Measurements from ENCODE around the gene CFTR.

CFTR gene

DNA sequence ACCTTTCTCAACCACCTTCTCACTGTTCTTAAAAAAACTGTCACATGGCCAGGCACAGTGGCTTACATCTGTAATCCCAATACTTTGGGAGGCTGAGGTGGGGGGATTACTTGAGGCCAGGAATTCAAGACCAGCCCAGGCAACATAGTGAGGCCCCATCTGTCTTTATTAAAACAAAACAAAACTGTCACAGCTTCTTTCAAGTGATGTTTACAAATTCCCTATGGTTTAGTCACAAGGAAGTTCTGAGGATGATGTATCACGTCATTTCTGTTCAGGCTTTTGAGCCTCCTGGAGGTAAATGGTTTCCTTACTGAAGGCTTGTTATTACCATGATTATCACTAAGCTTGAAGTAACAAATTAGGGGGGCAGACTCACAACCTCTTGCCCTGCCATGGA lies 186.2 kb downstream of the CFTR start:
- TF ChIP-seq ZNF274 (IDR thresholded peaks at IDR 0.05; ENCODE audit: low read depth, low read length) = no peak
- H3K4me3 ChIP-seq (ENCODE audit: low read length) = no peak overlapping the region

GRCh38 chr7:117666689-117667088 lies 186.9 kb downstream of the CFTR start:
- no peak overlapping the region for H3K4me3 ChIP-seq (ENCODE audit: low read length)
- no peak for TF ChIP-seq ZNF274 (IDR thresholded peaks at IDR 0.05; ENCODE audit: low read depth, low read length)

GRCh38 chr7:117667456-117667855 lies 187.6 kb downstream of the CFTR start:
- no peak overlapping the region for H3K4me3 ChIP-seq (ENCODE audit: low read length)
- TF ChIP-seq ZNF274 (IDR thresholded peaks at IDR 0.05; ENCODE audit: low read depth, low read length) = no peak

GRCh38 chr7:117669818-117670217 lies 190.0 kb downstream of the CFTR start:
- no peak for TF ChIP-seq ZNF274 (IDR thresholded peaks at IDR 0.05; ENCODE audit: low read depth, low read length)
- H3K4me3 ChIP-seq (ENCODE audit: low read length) = no peak overlapping the region

DNA sequence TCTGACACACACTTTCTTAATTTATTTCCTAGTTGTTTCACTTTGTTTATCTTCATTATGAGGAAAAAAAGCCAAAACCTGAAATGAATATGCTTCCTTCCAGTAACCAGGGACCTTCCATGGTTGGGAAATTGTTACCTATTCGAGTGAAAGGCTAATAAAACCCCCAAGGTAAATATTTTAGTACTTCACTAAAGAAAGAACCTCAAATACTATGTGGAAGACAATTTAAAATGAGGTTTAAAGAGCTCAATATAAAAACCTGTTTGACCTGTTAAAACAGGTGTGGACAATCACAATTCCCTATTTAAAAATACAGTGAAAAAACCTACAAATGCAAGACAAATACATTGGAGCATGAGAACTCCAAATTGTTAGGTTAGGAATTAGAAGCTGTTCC lies 192.6 kb downstream of the CFTR start:
- no peak for TF ChIP-seq ZNF274 (IDR thresholded peaks at IDR 0.05; ENCODE audit: low read depth, low read length)
- no peak overlapping the region for H3K4me3 ChIP-seq (ENCODE audit: low read length)

DNA sequence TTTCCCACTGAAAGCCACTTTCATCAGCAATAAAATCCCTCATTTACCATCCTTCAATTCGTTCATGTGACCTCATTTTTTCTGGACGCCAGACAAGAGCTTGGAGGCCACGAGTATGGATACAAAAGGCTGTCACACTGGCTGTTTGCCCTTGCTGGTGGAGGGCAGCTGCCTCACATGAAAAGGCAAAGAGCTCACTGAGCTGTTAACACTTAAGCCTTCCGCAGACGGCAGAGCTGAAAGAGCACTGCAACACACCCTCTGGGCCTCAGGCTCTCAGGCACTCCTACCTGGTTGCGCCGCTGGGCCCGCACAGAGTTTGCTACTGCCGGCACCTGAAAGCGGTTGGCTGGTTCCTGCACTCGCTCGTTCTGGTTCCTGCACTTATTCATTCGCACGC lies 193.5 kb downstream of the CFTR start:
- TF ChIP-seq ZNF274 (IDR thresholded peaks at IDR 0.05; ENCODE audit: low read depth, low read length) = no peak
- H3K4me3 ChIP-seq (ENCODE audit: low read length) = no peak overlapping the region

DNA sequence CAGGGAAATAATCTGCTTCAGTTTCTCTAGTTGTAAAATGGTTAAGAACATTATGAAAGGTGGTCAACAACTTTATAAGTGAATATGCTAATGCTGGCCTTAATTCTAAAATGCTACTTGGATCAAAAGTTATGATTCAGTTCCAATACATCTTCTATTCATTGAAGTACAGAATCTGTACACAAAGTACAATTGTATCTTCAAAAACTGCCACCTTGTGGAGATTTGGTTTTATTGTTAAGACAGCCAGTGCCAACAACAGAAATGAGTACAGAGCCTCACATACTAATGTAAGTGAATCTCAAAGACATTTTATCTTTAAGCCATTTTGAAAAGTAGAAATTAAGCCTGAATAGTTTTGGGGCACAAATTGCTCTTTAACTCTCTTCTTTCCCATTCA lies 194.0 kb downstream of the CFTR start:
- TF ChIP-seq ZNF274 (IDR thresholded peaks at IDR 0.05; ENCODE audit: low read depth, low read length) = no peak
- no peak overlapping the region for H3K4me3 ChIP-seq (ENCODE audit: low read length)

- no peak for TF ChIP-seq ZNF274 (IDR thresholded peaks at IDR 0.05; ENCODE audit: low read depth, low read length)
- H3K4me3 ChIP-seq (ENCODE audit: low read length) = no peak overlapping the region
Observed at GRCh38 chr7:117674617-117675016, 194.8 kb downstream of the CFTR start.

DNA sequence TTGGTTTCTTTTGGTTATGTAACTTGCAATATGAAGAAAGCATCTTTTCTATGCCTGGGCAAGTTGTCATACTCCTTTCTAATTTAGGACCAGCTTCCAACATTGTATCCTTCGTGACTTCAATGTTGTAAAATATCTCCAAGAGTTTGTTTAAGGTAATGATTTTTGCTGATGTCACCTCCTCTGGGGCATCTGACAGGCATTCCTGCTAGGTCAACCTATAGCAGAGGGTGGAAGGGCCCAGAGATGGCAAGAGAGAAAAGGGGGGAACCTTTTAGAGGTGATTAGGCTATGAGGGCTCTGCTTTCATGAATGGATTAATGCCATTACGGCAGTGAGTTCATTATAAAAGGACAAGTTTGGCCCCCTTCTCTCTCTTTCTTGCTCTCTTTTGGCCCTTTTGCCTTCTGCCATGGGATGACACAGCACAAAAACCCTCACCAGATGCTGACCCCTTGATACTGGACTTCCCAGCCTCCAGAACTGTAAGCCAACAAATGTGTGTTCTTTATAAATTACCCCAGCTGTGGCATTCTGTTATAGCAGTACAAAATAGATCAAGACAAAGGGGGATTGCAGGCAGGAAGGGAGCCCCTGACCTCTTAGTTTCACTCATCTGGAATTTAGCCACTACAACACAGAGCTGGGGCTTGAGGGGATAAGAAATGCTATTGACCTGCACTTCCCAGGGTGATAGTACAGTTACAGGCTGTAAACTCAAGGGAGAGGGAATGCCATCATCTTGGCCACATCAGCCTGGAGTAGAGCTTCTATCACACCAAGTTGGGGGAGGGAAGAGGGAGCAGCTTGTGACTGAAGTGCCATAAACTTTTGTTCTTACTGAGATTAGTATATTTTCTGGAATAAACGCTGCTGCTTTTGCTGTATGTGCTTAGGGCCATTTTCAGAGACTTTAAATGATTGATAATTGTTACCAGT lies 195.9 kb downstream of the CFTR start:
- no peak for TF ChIP-seq ZNF274 (IDR thresholded peaks at IDR 0.05; ENCODE audit: low read depth, low read length)
- no peak overlapping the region for H3K4me3 ChIP-seq (ENCODE audit: low read length)

- H3K4me3 ChIP-seq (ENCODE audit: low read length) = no peak overlapping the region
- TF ChIP-seq ZNF274 (IDR thresholded peaks at IDR 0.05; ENCODE audit: low read depth, low read length) = no peak
Observed at GRCh38 chr7:117679120-117679519, 199.3 kb downstream of the CFTR start.

DNA sequence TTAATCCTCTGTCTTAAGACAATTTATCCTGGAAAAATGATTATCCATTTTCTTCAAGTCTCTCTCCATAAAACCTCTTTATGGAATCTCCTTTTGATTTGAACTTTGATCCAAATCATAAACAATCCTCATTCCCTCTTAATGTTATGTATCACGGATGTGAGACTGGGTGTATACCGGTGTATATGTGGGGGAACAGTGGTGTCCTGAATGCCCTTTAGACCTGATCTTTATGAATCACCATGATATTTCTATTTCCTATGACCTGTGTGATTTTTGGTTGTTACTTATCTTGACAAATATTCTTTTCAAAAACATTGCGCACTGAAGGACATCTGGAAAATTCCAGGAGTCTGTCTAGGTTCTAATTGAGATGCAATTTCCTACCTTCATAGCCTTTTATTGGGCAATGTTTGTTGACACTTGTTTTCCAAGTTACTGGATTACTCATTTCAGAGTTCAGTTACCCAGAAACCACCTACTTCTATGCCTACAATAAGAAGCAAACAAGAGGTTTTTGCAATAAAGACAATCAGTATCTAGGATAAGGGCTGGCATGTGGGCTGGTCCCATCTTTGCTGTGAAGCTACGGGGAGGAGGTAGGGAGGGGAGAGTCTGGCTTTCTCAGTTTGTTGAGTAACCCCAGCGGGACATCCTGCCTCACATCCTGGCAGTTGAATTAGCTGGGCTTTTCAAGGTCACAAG lies 203.0 kb downstream of the CFTR start:
- TF ChIP-seq ZNF274 (IDR thresholded peaks at IDR 0.05; ENCODE audit: low read depth, low read length) = no peak
- no peak overlapping the region for H3K4me3 ChIP-seq (ENCODE audit: low read length)

DNA sequence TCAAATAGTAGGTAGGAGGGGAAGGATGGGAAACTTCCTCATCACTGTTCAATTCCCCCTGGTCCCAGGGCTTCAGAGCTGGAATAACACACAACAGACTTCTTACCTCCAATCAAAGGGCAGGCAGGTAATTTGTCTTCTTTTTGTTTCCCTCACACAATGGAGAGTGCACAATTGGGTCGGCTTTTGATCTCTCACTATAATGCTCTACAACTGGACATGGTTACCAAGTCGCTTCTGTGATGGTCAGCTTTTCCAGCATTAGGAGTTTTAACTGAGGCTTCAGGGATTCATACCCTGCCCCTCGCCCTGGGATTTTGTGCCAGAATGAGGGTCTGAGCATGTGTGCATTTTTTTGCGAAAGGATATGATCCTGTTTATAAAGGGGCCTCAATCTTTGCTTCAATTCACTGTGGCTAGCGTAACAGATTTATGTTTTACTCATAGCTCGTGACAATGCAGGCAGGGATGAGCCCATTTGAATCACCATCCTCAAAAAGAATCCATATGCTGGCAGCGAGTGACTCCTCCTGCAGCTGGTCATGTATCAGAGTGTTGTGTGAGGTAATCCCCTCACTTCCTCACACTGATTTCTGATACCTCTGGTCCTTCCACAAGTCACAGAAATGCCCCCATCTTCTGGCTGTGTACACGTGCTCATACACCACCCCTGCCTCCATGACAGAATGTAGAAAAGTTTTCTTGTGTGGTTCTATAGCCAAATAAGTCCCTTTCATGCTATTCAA lies 203.8 kb downstream of the CFTR start:
- no peak overlapping the region for H3K4me3 ChIP-seq (ENCODE audit: low read length)
- no peak for TF ChIP-seq ZNF274 (IDR thresholded peaks at IDR 0.05; ENCODE audit: low read depth, low read length)

DNA sequence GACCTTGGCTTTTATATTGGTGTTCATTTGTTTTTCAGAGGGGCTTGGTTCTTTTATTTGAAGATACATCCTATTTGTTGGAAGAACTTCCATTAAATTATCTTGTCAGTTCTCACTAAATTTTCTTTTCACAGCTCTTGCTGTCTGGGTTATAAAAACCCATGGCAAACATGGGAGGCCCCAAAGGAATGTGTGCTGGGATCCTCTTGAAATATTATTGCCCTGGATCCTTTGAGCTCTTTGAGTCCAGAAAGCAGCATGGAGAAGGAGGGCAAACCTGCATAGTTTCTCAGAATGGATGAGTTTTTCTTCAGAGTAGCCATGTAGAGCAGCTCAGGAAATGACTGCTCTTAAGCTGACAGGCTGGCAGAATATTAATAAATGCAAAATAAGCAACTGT lies 206.0 kb downstream of the CFTR start:
- no peak for TF ChIP-seq ZNF274 (IDR thresholded peaks at IDR 0.05; ENCODE audit: low read depth, low read length)
- H3K4me3 ChIP-seq (ENCODE audit: low read length) = no peak overlapping the region

- no peak overlapping the region for H3K4me3 ChIP-seq (ENCODE audit: low read length)
- TF ChIP-seq ZNF274 (IDR thresholded peaks at IDR 0.05; ENCODE audit: low read depth, low read length) = no peak
Observed at GRCh38 chr7:117686311-117686935, 206.6 kb downstream of the CFTR start.
